ENCODE results near the gene CD1B. TPM values are rescaled to one million over a fixed set of nuclear protein-coding genes. Genes with fewer than 3 reads are reported as not detected.
"Not testable (repeated sequence)": the region's sequence is repeated elsewhere in the genome, so short reads cannot be mapped to it uniquely, and the experiment has no call there.

Gene CD1B
- total and polyA plus RNA-seq, 8 donors = 0.19 TPM; not detected in 7

DNA sequence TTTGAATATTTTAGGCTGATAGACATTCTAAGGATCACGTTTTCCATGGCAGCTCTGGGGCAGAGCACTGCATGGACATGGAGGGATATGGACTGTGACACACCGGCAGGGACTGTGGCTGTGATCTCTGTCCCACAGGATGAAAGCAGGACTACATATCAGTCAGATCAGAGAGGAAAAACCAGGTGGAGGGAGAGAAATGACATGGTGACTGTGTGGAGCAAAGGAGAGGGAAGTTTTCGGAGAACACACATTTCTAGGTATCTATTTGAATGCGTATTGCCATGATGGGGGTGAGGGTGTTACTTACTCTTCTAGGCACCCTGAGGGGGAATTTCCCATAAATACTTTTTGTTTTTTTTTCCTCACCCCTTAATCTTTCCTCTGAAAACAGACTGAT lies 44.8 kb downstream of the CD1B start:
- DNase-seq (no peak), ATAC-seq (no peak), FAIRE-seq (no peak)
- no peak overlapping the region for H3K4me3 ChIP-seq
- WGBS, 2 donors = 57 to 72% methylated on average over 4 of the region's 4 CpGs
- no peak overlapping the region for H3K27ac ChIP-seq
- no peaks in the 10 kb centered on the region for H3K36me3 ChIP-seq
- no peaks in the 10 kb centered on the region for H3K27me3 ChIP-seq
- H3K4me1 ChIP-seq = no peaks in the 10 kb centered on the region
- intact Hi-C loops (cut with DNase I) = no loop called here
- no peaks in the 10 kb centered on the region for H3K9me3 ChIP-seq
- TF ChIP-seq, protein P1, sequence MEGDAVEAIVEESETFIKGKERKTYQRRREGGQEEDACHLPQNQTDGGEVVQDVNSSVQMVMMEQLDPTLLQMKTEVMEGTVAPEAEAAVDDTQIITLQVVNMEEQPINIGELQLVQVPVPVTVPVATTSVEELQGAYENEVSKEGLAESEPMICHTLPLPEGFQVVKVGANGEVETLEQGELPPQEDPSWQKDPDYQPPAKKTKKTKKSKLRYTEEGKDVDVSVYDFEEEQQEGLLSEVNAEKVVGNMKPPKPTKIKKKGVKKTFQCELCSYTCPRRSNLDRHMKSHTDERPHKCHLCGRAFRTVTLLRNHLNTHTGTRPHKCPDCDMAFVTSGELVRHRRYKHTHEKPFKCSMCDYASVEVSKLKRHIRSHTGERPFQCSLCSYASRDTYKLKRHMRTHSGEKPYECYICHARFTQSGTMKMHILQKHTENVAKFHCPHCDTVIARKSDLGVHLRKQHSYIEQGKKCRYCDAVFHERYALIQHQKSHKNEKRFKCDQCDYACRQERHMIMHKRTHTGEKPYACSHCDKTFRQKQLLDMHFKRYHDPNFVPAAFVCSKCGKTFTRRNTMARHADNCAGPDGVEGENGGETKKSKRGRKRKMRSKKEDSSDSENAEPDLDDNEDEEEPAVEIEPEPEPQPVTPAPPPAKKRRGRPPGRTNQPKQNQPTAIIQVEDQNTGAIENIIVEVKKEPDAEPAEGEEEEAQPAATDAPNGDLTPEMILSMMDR (IDR thresholded peaks at IDR 0.05) = no peak

- Histone ChIP-seq H3K4me3 (no peak overlapping the region), H3K27me3 (no peaks in the 10 kb centered on the region), H3K27ac (no peak overlapping the region), H3K4me1 (no peaks in the 10 kb centered on the region), H3K36me3 (no peaks in the 10 kb centered on the region), H3K9me3 (no peaks in the 10 kb centered on the region)
- intact Hi-C loops (cut with DNase I) = no loop called here
- ATAC-seq (peak in 3 of 4 donors; percentile 34 to 88 (median 88)), DNase-seq (peak in 1 of 6 donors; percentile 48), FAIRE-seq (no peak)
- 35 to 37% methylated on average over 7 of the region's 7 CpGs for WGBS, 2 donors
- TF ChIP-seq, protein P1 (IDR thresholded peaks at IDR 0.05) = no peak
Measured at GRCh38 chr1:158285756-158286241, 45.5 kb downstream of the CD1B start.

- no peaks in the 10 kb centered on the region for H3K27me3 ChIP-seq
- H3K36me3 ChIP-seq = no peaks in the 10 kb centered on the region
- DNase-seq (no peak), ATAC-seq (no peak), FAIRE-seq (no peak)
- H3K9me3 ChIP-seq = no peaks in the 10 kb centered on the region
- no peak overlapping the region for H3K4me3 ChIP-seq
- no peak overlapping the region for H3K27ac ChIP-seq
- H3K4me1 ChIP-seq = no peaks in the 10 kb centered on the region
- TF ChIP-seq, protein P1 (IDR thresholded peaks at IDR 0.05) = no peak
- intact Hi-C loops (cut with DNase I) = no loop called here
- 32 to 36% methylated on average over 2 of the region's 2 CpGs for WGBS, 2 donors
Measured at GRCh38 chr1:158283965-158284364, 47.4 kb downstream of the CD1B start.

DNA sequence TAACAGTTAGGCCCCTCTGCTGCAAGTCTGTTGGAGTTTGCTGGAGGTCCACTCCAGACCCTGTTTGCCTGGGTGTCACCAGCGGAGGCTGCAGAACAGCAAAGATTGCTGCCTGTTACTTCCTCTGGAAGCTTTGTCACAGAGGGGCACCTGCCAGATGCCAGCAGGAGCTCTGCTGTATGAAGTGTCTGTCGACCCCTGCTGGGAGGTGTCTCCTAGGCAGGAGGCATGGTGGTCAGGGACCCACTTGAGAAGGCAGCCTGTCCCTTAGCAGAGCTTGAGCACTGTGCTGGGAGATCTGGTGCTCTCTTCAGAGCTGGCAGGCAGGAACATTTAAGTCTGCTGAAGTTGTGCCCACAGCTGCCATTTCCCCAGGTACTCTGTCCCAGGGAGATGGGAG lies 48.9 kb downstream of the CD1B start:
- H3K27me3 ChIP-seq; ATAC-seq; H3K9me3 ChIP-seq; H3K36me3 ChIP-seq; H3K4me1 ChIP-seq; H3K4me3 ChIP-seq; H3K27ac ChIP-seq; FAIRE-seq; intact Hi-C loops (cut with DNase I); DNase-seq: not testable (repeated sequence)
- 45 to 53% methylated on average over 2 of the region's 2 CpGs for WGBS, 2 donors

Other genes with a start within 250 kb of the CD1B start
- gene CD1D, start 150.6 kb downstream of the CD1B start, total RNA-seq = 1 to 10 TPM in 2 of 6 donors, under 1 TPM in 4; 0.08 to 1.3 (median 0.40) TPM
- 1 to 10 TPM in 1 of 2 donors, under 1 TPM in 1; 0.95 to 1.2 TPM for gene CD1D, start 150.6 kb downstream of the CD1B start, polyA plus RNA-seq
- under 1 TPM in 1 of 6 donors, not detected in 5; 0.09 TPM for gene CD1A, start 77.1 kb downstream of the CD1B start, total RNA-seq
- not detected for gene CD1A, start 77.1 kb downstream of the CD1B start, polyA plus RNA-seq
- 1 to 10 TPM in 1 of 6 donors, under 1 TPM in 2, not detected in 3; 0.20 to 1.3 (median 0.52) TPM for gene CD1C, start 41.6 kb downstream of the CD1B start, total RNA-seq
- under 1 TPM in 1 of 2 donors, not detected in 1; 0.12 TPM for gene CD1C, start 41.6 kb downstream of the CD1B start, polyA plus RNA-seq
- under 1 TPM in 2 of 6 donors, not detected in 4; 0.55 to 0.72 TPM for gene CD1E, start 22.4 kb upstream of the CD1B start, total RNA-seq
- not detected for gene CD1E, start 22.4 kb upstream of the CD1B start, polyA plus RNA-seq
- gene OR10T2, start 67.9 kb upstream of the CD1B start, total RNA-seq = not detected
- not detected for gene OR10T2, start 67.9 kb upstream of the CD1B start, polyA plus RNA-seq
- not detected for gene OR10K2, start 94.7 kb upstream of the CD1B start, total RNA-seq
- not detected for gene OR10K2, start 94.7 kb upstream of the CD1B start, polyA plus RNA-seq
- gene OR10K1, start 130.3 kb upstream of the CD1B start, total RNA-seq = not detected
- not detected for gene OR10K1, start 130.3 kb upstream of the CD1B start, polyA plus RNA-seq
- not detected for gene OR10R2, start 140.7 kb upstream of the CD1B start, total RNA-seq
- not detected for gene OR10R2, start 140.7 kb upstream of the CD1B start, polyA plus RNA-seq
- not detected for gene OR6Y1, start 222.9 kb upstream of the CD1B start, total RNA-seq
- not detected for gene OR6Y1, start 222.9 kb upstream of the CD1B start, polyA plus RNA-seq
- not detected for gene OR6P1, start 239.0 kb upstream of the CD1B start, total RNA-seq
- gene OR6P1, start 239.0 kb upstream of the CD1B start, polyA plus RNA-seq = not detected
- not detected for gene OR10X1, start 248.4 kb upstream of the CD1B start, total RNA-seq
- gene OR10X1, start 248.4 kb upstream of the CD1B start, polyA plus RNA-seq = not detected